ENCODE data around the gene TEX2.
"Not testable (repeated sequence)": the region's sequence is repeated elsewhere in the genome, so short reads cannot be mapped to it uniquely, and the experiment has no call there.

TEX2 gene

DNA sequence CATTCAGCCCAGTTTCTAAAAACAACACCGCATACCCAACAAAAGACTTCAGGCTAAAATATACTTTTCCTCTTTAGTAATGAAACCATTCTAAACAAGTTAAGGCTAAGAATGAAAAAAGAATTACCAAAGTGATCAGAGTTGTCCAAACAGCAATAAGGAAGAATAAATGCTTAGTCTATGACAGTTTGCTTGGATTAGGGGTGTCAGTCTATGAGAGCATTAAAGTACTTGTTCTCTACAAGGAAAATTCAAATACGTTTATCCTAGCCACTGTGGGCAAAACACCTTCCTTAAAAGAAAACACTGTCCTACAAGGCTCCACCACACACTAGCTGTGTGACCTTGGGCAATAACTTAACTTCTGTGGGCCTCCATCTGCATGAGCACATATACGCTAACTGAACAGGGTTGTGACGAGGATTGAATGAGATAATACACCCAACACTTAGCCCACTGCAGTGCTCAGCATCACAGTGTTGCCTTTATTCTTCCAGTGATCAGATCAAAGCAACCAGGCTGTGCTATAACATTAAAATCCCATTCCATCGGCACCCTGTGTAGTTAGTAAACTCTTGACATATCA, 53.6 kb downstream of the TEX2 start:
- no peak for TF ChIP-seq SPI1 (IDR thresholded peaks at IDR 0.05; ENCODE audit: borderline replicate concordance, low read depth)
- TF ChIP-seq CTCF (IDR thresholded peaks at IDR 0.05; ENCODE audit: insufficient read depth, low read length): no peak
- no peak for TF ChIP-seq REST (IDR thresholded peaks at IDR 0.05; ENCODE audit: insufficient replicate concordance, low read depth)
- no peak for TF ChIP-seq POLR2AphosphoS5 (IDR thresholded peaks at IDR 0.05; ENCODE audit: low read depth)
- no peak for TF ChIP-seq GABPA (IDR thresholded peaks at IDR 0.05; ENCODE audit: low read depth)
- DNase-seq (ENCODE audit: low read depth in 1 of 2, low spot score in 1 of 2): no peak
- no peaks in the 10 kb centered on the region for H3K27me3 ChIP-seq (ENCODE audit: insufficient read depth, poor library complexity, severe bottlenecking)
- no peak overlapping the region for H3K27ac ChIP-seq (replicated peaks)
- H3K4me3 ChIP-seq (replicated peaks; ENCODE audit: insufficient read depth, low read length): no peak overlapping the region

DNA sequence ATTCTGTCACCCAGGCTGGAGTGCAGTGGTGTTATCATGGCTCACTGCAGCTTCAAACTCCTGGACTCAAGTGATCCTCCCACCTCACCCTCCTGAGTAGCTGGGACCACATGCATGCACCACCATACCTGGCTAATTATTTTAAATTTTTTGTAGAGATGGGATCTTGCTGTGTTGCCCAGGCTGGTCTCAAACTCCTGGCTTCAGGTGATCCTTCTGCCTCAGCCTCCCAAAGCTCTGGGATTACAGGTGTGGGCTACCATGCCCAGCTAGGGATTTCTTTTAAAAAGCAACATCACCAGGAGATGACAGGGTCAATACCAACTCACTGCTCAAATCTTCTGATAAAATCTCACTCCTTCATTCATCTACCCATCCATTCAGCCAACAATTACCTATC, 54.4 kb downstream of the TEX2 start:
- H3K4me3 ChIP-seq (replicated peaks; ENCODE audit: insufficient read depth, low read length); H3K27me3 ChIP-seq (ENCODE audit: insufficient read depth, poor library complexity, severe bottlenecking); DNase-seq (ENCODE audit: low read depth in 1 of 2, low spot score in 1 of 2); H3K27ac ChIP-seq (replicated peaks): not testable (repeated sequence)

- Histone ChIP-seq H3K4me3 (replicated peaks; ENCODE audit: insufficient read depth, low read length) (no peak overlapping the region), H3K27me3 (ENCODE audit: insufficient read depth, poor library complexity, severe bottlenecking) (no peaks in the 10 kb centered on the region), H3K27ac (replicated peaks) (no peak overlapping the region)
- no peak for DNase-seq (ENCODE audit: low read depth in 1 of 2, low spot score in 1 of 2)
- TF ChIP-seq REST (IDR thresholded peaks at IDR 0.05; ENCODE audit: insufficient replicate concordance, low read depth) (no peak), SPI1 (IDR thresholded peaks at IDR 0.05; ENCODE audit: borderline replicate concordance, low read depth) (no peak), CTCF (IDR thresholded peaks at IDR 0.05; ENCODE audit: insufficient read depth, low read length) (no peak), GABPA (IDR thresholded peaks at IDR 0.05; ENCODE audit: low read depth) (no peak), POLR2AphosphoS5 (IDR thresholded peaks at IDR 0.05; ENCODE audit: low read depth) (no peak)
Measured at GRCh38 chr17:64205804-64206203, 57.3 kb downstream of the TEX2 start.

- Histone ChIP-seq H3K27ac (replicated peaks) (no peak overlapping the region), H3K27me3 (ENCODE audit: insufficient read depth, poor library complexity, severe bottlenecking) (no peaks in the 10 kb centered on the region), H3K4me3 (replicated peaks; ENCODE audit: insufficient read depth, low read length) (no peak overlapping the region)
- TF ChIP-seq REST (IDR thresholded peaks at IDR 0.05; ENCODE audit: insufficient replicate concordance, low read depth) (no peak), POLR2AphosphoS5 (IDR thresholded peaks at IDR 0.05; ENCODE audit: low read depth) (no peak), CTCF (IDR thresholded peaks at IDR 0.05; ENCODE audit: insufficient read depth, low read length) (no peak), GABPA (IDR thresholded peaks at IDR 0.05; ENCODE audit: low read depth) (no peak), SPI1 (IDR thresholded peaks at IDR 0.05; ENCODE audit: borderline replicate concordance, low read depth) (no peak)
- no peak for DNase-seq (ENCODE audit: low read depth in 1 of 2, low spot score in 1 of 2)
Measured at GRCh38 chr17:64203630-64204029, 59.4 kb downstream of the TEX2 start.

Measured in HL-60 (cell line).